Stimulated activated CD4-positive, alpha-beta T cell treated with anti-CD3 and anti-CD28 coated beads, Interleukin-1b, Interleukin-23, amount 100 ng/mL, for 24 hours (primary cell): ENCODE data around the gene SPAG9.

Source experiments
- DNase-seq, 4 experiments: peaks; one replicate each; pipeline ENCODE4 v3.0.0-alpha.2; 2020; ENCODE audit warnings: low read depth in 4 of 4, low spot score in 1 of 4

The SPAG9 gene

GRCh38 chr17:50939795-50940684 lies 180.6 kb downstream of the SPAG9 start:
- no peak for DNase-seq

GRCh38 chr17:50939542-50939794 lies 181.2 kb downstream of the SPAG9 start:
- DNase-seq, result no peak

GRCh38 chr17:50938821-50939541 lies 181.7 kb downstream of the SPAG9 start:
- DNase-seq, result no peak

GRCh38 chr17:50935996-50936266 lies 184.7 kb downstream of the SPAG9 start:
- no peak for DNase-seq

GRCh38 chr17:50935221-50935995 lies 185.3 kb downstream of the SPAG9 start:
- no peak for DNase-seq

- DNase-seq, result no peak
Observed at GRCh38 chr17:50934672-50935220, 185.9 kb downstream of the SPAG9 start.

- DNase-seq, result no peak
Observed at GRCh38 chr17:50934161-50934560, 186.5 kb downstream of the SPAG9 start.

- peak in 3 of 4 experiments; percentile 14 to 32 (median 24) for DNase-seq
Observed at GRCh38 chr17:50931144-50931908, 189.3 kb downstream of the SPAG9 start.

GRCh38 chr17:50928646-50929045 lies 192.0 kb downstream of the SPAG9 start:
- no peak for DNase-seq

- no peak for DNase-seq
Observed at GRCh38 chr17:50927287-50927686, 193.4 kb downstream of the SPAG9 start.

GRCh38 chr17:50926523-50926922 lies 194.1 kb downstream of the SPAG9 start:
- no peak for DNase-seq

GRCh38 chr17:50925296-50925891 lies 195.3 kb downstream of the SPAG9 start:
- no peak for DNase-seq

GRCh38 chr17:50924800-50925199 lies 195.9 kb downstream of the SPAG9 start:
- no peak for DNase-seq

GRCh38 chr17:50924300-50924699 lies 196.4 kb downstream of the SPAG9 start:
- no peak for DNase-seq

- no peak for DNase-seq
Observed at GRCh38 chr17:50923611-50924010, 197.1 kb downstream of the SPAG9 start.

GRCh38 chr17:50922721-50923405 lies 197.8 kb downstream of the SPAG9 start:
- no peak for DNase-seq

GRCh38 chr17:50922107-50922506 lies 198.6 kb downstream of the SPAG9 start:
- no peak for DNase-seq

- DNase-seq, result no peak
Observed at GRCh38 chr17:50920891-50921586, 199.6 kb downstream of the SPAG9 start.

GRCh38 chr17:50920041-50920410 lies 200.6 kb downstream of the SPAG9 start:
- DNase-seq, result no peak
